ENCODE results near the gene FRAS1. TPM values are rescaled to one million over a fixed set of nuclear protein-coding genes. Genes with fewer than 3 reads are reported as not detected.

FRAS1 gene
- total and polyA plus RNA-seq, 5 donors from 2014 or later: not detected

DNA sequence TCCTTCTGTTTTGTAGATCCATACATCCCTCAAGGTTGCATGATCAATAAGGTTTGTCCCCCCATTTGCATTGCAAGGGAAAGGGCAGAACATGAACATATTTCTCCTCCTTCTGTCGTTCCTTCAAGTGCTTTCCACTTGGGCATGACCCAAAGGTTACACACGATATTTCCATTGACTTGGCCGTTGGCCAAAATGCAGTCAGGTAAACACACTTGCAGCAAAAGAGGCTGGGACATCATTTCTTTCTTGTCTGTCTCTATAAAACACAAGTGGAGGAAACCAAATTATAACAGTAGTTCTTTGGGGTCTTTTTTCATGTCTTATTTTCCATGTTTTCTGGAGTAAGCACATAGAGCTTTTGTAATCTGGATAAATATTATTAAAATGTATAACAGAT lies 156.1 kb downstream of the FRAS1 start:
- H3K4me3 Mint-ChIP-seq: no peak overlapping the region
- H3K27ac ChIP-seq (ENCODE audit: insufficient read depth, low read length, poor library complexity, severe bottlenecking): no peak overlapping the region
- no peaks in the 10 kb centered on the region for H3K27me3 Mint-ChIP-seq
- no peak overlapping the region for H3K27ac Mint-ChIP-seq
- H3K4me1 ChIP-seq (ENCODE audit: control insufficient read depth, insufficient read depth, low read length, poor library complexity, severe bottlenecking): no peaks in the 10 kb centered on the region
- no peak for DNase-seq
- no peaks in the 10 kb centered on the region for H3K36me3 ChIP-seq (ENCODE audit: control insufficient read depth, insufficient read depth, low read length)
- H3K27me3 ChIP-seq (ENCODE audit: control insufficient read depth, insufficient read depth, low read length): no peaks in the 10 kb centered on the region
- no peaks in the 10 kb centered on the region for H3K4me1 Mint-ChIP-seq
- H3K4me3 ChIP-seq (ENCODE audit: low read depth, low read length): no peak overlapping the region
- H3K9me3 ChIP-seq (ENCODE audit: control insufficient read depth in 2 of 2, low read length in 2 of 2): no peaks in the 10 kb centered on the region
- ATAC-seq (ENCODE audit: low read depth in 2 of 2): no peak
- H3K36me3 Mint-ChIP-seq: no peaks in the 10 kb centered on the region
- H3K9me3 Mint-ChIP-seq: peaks cover 0 to 9% (median 0%) of the 10 kb centered on the region in 7 donors

DNA sequence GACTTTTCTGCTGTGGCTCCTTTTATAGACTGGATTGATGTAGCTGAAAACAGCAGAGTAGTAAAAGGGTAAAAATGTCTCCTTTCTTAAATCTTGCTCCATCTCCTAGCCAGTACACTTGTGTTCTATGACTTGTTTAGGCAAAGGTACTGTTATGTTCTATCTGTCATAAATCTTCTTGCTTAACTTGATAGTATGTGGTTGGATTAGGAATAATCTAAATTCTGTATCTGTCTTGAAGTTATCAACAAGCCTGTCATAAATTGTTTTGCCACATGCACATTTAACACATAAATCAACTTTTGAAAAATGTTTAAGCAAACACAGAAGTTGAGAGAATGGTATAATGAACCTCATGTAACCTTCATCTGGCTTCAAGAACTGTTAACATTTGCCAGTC lies 157.0 kb downstream of the FRAS1 start:
- no peak for ATAC-seq (ENCODE audit: low read depth in 2 of 2)
- H3K4me3 ChIP-seq (ENCODE audit: low read depth, low read length): no peak overlapping the region
- H3K27me3 ChIP-seq (ENCODE audit: control insufficient read depth, insufficient read depth, low read length): no peaks in the 10 kb centered on the region
- Mint-ChIP-seq H3K9me3 (peaks cover 0 to 9% (median 0%) of the 10 kb centered on the region in 7 donors), H3K27me3 (no peaks in the 10 kb centered on the region), H3K27ac (no peak overlapping the region), H3K4me1 (no peaks in the 10 kb centered on the region), H3K36me3 (no peaks in the 10 kb centered on the region), H3K4me3 (no peak overlapping the region)
- no peaks in the 10 kb centered on the region for H3K4me1 ChIP-seq (ENCODE audit: control insufficient read depth, insufficient read depth, low read length, poor library complexity, severe bottlenecking)
- H3K36me3 ChIP-seq (ENCODE audit: control insufficient read depth, insufficient read depth, low read length): no peaks in the 10 kb centered on the region
- no peaks in the 10 kb centered on the region for H3K9me3 ChIP-seq (ENCODE audit: control insufficient read depth in 2 of 2, low read length in 2 of 2)
- no peak for DNase-seq
- H3K27ac ChIP-seq (ENCODE audit: insufficient read depth, low read length, poor library complexity, severe bottlenecking): no peak overlapping the region

DNA sequence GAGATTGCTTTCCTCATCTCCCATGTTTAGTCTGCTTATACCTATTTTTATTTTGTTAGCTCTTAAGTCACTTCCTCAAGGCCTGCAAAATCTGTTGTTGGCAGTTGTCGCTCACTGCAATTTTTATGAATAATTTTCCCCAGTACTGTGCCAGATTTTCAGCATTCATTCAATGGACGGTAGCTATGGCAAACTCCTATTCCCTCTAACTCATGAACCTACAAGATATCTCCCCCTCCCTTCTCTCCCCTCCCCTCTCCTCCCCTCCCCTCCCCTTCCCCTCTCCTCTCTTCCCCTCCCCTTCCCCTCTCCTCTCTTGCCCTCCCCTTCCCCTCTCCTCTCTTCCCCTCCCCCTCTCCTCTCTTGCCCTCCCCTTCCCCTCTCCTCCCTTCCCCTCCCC lies 160.4 kb downstream of the FRAS1 start:
- Histone ChIP-seq H3K27ac (ENCODE audit: insufficient read depth, low read length, poor library complexity, severe bottlenecking) (no peak overlapping the region), H3K36me3 (ENCODE audit: control insufficient read depth, insufficient read depth, low read length) (no peaks in the 10 kb centered on the region), H3K4me1 (ENCODE audit: control insufficient read depth, insufficient read depth, low read length, poor library complexity, severe bottlenecking) (no peaks in the 10 kb centered on the region), H3K9me3 (ENCODE audit: control insufficient read depth in 2 of 2, low read length in 2 of 2) (no peaks in the 10 kb centered on the region), H3K4me3 (ENCODE audit: low read depth, low read length) (no peak overlapping the region), H3K27me3 (ENCODE audit: control insufficient read depth, insufficient read depth, low read length) (no peaks in the 10 kb centered on the region)
- Mint-ChIP-seq H3K9me3 (peaks cover 0 to 9% (median 0%) of the 10 kb centered on the region in 7 donors), H3K27me3 (no peaks in the 10 kb centered on the region), H3K27ac (no peak overlapping the region), H3K4me1 (no peaks in the 10 kb centered on the region), H3K36me3 (no peaks in the 10 kb centered on the region), H3K4me3 (no peak overlapping the region)
- ATAC-seq (ENCODE audit: low read depth in 2 of 2): no peak
- DNase-seq: no peak

DNA sequence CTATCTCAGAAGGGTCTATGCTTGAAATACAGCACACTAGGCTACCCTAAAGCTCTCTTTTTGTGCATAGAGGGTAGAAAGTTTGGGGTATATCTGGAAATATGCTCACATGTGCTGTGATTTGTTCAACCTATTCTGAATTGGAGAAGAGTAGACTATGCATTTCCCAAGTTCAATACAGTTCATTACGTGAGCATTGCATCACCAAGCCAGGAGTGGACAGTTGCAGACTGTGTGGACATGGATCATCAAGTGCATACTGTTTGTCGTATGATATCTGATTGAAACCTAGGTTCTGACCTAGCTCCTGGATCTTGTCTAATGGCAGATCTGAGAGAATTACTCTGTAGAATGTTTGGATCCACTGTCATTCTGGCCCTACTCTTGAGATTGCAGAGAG lies 161.1 kb downstream of the FRAS1 start:
- DNase-seq (no peak), ATAC-seq (ENCODE audit: low read depth in 2 of 2) (no peak)
- no peaks in the 10 kb centered on the region for H3K4me1 Mint-ChIP-seq
- H3K27me3 Mint-ChIP-seq: no peaks in the 10 kb centered on the region
- H3K4me3 Mint-ChIP-seq: no peak overlapping the region
- no peaks in the 10 kb centered on the region for H3K27me3 ChIP-seq (ENCODE audit: control insufficient read depth, insufficient read depth, low read length)
- H3K9me3 Mint-ChIP-seq: peaks cover 0 to 9% (median 0%) of the 10 kb centered on the region in 7 donors
- H3K27ac Mint-ChIP-seq: no peak overlapping the region
- no peak overlapping the region for H3K4me3 ChIP-seq (ENCODE audit: low read depth, low read length)
- no peak overlapping the region for H3K27ac ChIP-seq (ENCODE audit: insufficient read depth, low read length, poor library complexity, severe bottlenecking)
- no peaks in the 10 kb centered on the region for H3K36me3 ChIP-seq (ENCODE audit: control insufficient read depth, insufficient read depth, low read length)
- H3K36me3 Mint-ChIP-seq: no peaks in the 10 kb centered on the region
- no peaks in the 10 kb centered on the region for H3K9me3 ChIP-seq (ENCODE audit: control insufficient read depth in 2 of 2, low read length in 2 of 2)
- H3K4me1 ChIP-seq (ENCODE audit: control insufficient read depth, insufficient read depth, low read length, poor library complexity, severe bottlenecking): no peaks in the 10 kb centered on the region

DNA sequence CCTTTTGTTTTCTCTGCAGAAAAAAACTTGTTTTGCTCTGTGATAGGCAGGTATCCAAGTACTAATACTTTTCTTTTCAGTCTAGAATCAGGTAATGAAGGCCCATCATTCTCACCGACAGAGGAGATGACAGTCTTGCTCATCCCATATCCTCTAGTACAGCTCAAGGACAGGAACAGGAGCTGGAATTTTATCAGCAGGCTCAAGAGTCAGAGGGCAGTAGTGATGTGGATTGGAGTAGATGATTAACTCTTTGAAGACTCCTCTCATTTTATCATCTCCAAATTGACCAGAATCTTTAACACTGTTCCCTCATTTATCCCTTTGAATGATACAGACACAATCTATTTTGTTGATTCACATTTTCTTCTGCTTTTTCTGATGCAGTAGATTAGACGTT lies 162.7 kb downstream of the FRAS1 start:
- no peaks in the 10 kb centered on the region for H3K4me1 ChIP-seq (ENCODE audit: control insufficient read depth, insufficient read depth, low read length, poor library complexity, severe bottlenecking)
- ATAC-seq (ENCODE audit: low read depth in 2 of 2): no peak
- H3K36me3 Mint-ChIP-seq: no peaks in the 10 kb centered on the region
- DNase-seq: no peak
- no peaks in the 10 kb centered on the region for H3K27me3 ChIP-seq (ENCODE audit: control insufficient read depth, insufficient read depth, low read length)
- H3K4me1 Mint-ChIP-seq: no peaks in the 10 kb centered on the region
- H3K9me3 Mint-ChIP-seq: peaks cover 0 to 7% (median 0%) of the 10 kb centered on the region in 7 donors
- H3K4me3 ChIP-seq (ENCODE audit: low read depth, low read length): no peak overlapping the region
- no peaks in the 10 kb centered on the region for H3K9me3 ChIP-seq (ENCODE audit: control insufficient read depth in 2 of 2, low read length in 2 of 2)
- H3K4me3 Mint-ChIP-seq: no peak overlapping the region
- H3K27ac ChIP-seq (ENCODE audit: insufficient read depth, low read length, poor library complexity, severe bottlenecking): no peak overlapping the region
- no peak overlapping the region for H3K27ac Mint-ChIP-seq
- H3K27me3 Mint-ChIP-seq: no peaks in the 10 kb centered on the region
- H3K36me3 ChIP-seq (ENCODE audit: control insufficient read depth, insufficient read depth, low read length): no peaks in the 10 kb centered on the region

DNA sequence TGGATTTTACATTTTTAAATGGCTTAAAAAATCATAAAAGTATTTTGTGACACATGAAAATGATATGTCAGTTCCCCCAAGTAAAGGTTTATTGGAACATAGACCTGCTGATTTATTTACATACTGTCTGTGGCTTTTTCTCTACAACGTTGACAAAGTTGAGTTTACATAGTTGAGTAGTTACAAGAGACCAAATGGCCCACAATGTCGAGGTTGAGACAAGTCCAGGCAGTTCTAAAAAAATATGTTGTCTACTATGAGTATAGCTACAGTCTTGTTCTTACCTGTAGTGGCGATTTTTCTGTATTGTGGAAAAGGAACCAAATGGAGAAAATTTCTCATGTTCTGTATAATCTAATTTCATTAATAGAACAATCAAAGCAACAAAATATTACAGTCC lies 163.2 kb downstream of the FRAS1 start:
- no peak overlapping the region for H3K4me3 ChIP-seq (ENCODE audit: low read depth, low read length)
- Mint-ChIP-seq H3K9me3 (peaks cover 0 to 7% (median 0%) of the 10 kb centered on the region in 7 donors), H3K4me1 (no peaks in the 10 kb centered on the region), H3K27ac (no peak overlapping the region), H3K4me3 (no peak overlapping the region), H3K36me3 (no peaks in the 10 kb centered on the region), H3K27me3 (no peaks in the 10 kb centered on the region)
- ATAC-seq (ENCODE audit: low read depth in 2 of 2) (no peak), DNase-seq (no peak)
- H3K9me3 ChIP-seq (ENCODE audit: control insufficient read depth in 2 of 2, low read length in 2 of 2): no peaks in the 10 kb centered on the region
- no peaks in the 10 kb centered on the region for H3K36me3 ChIP-seq (ENCODE audit: control insufficient read depth, insufficient read depth, low read length)
- H3K27me3 ChIP-seq (ENCODE audit: control insufficient read depth, insufficient read depth, low read length): no peaks in the 10 kb centered on the region
- no peaks in the 10 kb centered on the region for H3K4me1 ChIP-seq (ENCODE audit: control insufficient read depth, insufficient read depth, low read length, poor library complexity, severe bottlenecking)
- no peak overlapping the region for H3K27ac ChIP-seq (ENCODE audit: insufficient read depth, low read length, poor library complexity, severe bottlenecking)

DNA sequence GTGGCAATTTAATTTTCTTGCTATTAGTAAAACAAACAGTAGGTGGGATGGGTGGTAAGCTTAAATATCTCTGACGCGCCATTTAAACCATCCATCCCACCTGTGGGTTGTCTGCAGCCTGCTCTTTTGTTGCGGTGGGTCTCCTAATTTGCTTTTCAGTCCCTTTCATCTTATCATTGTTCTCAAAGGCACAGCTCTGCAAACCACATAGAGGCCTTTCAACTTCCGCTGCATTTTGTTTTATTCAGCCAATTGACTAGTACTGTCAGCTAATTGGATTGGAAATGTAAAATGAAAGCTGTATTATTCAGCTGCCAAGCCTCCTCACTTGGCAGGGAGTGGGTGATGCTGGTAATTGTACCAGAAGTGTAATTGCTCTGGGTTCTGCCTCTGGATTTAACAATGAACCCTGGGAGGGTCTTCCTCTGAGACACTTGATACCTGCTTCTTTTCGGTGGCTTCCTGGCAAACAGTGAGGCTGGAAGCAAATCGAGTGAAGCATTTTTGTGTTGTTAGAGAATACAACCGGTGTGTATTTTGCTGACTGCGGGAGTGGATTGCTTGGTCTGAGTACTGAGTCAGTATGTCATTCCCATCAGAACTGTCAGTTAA lies 165.6 kb downstream of the FRAS1 start:
- no peaks in the 10 kb centered on the region for H3K4me1 Mint-ChIP-seq
- Histone ChIP-seq H3K4me3 (ENCODE audit: low read depth, low read length) (no peak overlapping the region), H3K36me3 (ENCODE audit: control insufficient read depth, insufficient read depth, low read length) (no peaks in the 10 kb centered on the region), H3K9me3 (ENCODE audit: control insufficient read depth in 2 of 2, low read length in 2 of 2) (no peaks in the 10 kb centered on the region), H3K4me1 (ENCODE audit: control insufficient read depth, insufficient read depth, low read length, poor library complexity, severe bottlenecking) (no peaks in the 10 kb centered on the region), H3K27ac (ENCODE audit: insufficient read depth, low read length, poor library complexity, severe bottlenecking) (no peak overlapping the region), H3K27me3 (ENCODE audit: control insufficient read depth, insufficient read depth, low read length) (no peaks in the 10 kb centered on the region)
- H3K36me3 Mint-ChIP-seq: no peaks in the 10 kb centered on the region
- no peaks in the 10 kb centered on the region for H3K27me3 Mint-ChIP-seq
- peaks cover 0 to 5% (median 2%) of the 10 kb centered on the region in 7 donors for H3K9me3 Mint-ChIP-seq
- no peak overlapping the region for H3K4me3 Mint-ChIP-seq
- ATAC-seq (ENCODE audit: low read depth in 2 of 2) (no peak), DNase-seq (no peak)
- H3K27ac Mint-ChIP-seq: no peak overlapping the region

DNA sequence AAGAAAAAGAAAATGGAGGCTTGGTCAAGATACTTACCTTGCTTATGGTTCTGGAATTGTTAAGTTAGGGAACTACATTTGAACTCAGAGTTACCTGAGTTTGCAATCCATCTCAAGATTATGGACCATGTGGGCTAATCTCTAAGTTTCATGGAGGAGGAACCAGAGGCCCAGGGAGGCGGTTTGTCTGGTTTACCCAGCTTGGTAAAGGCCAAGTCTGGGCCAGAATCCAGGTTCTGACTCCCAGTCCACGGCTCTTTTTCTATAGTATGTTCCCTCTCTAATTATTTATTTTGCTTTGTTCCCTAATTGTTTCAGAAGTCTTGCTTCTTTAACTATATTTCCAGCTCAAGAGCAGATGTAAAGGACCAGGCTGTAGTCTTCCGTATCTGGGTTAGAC lies 168.1 kb downstream of the FRAS1 start:
- DNase-seq (no peak), ATAC-seq (ENCODE audit: low read depth in 2 of 2) (no peak)
- no peak overlapping the region for H3K27ac Mint-ChIP-seq
- H3K27ac ChIP-seq (ENCODE audit: insufficient read depth, low read length, poor library complexity, severe bottlenecking): no peak overlapping the region
- H3K4me1 ChIP-seq (ENCODE audit: control insufficient read depth, insufficient read depth, low read length, poor library complexity, severe bottlenecking): no peaks in the 10 kb centered on the region
- no peaks in the 10 kb centered on the region for H3K4me1 Mint-ChIP-seq
- no peaks in the 10 kb centered on the region for H3K36me3 Mint-ChIP-seq
- H3K4me3 Mint-ChIP-seq: no peak overlapping the region
- peaks cover 0 to 5% (median 2%) of the 10 kb centered on the region in 7 donors for H3K9me3 Mint-ChIP-seq
- H3K9me3 ChIP-seq (ENCODE audit: control insufficient read depth in 2 of 2, low read length in 2 of 2): no peaks in the 10 kb centered on the region
- no peaks in the 10 kb centered on the region for H3K27me3 ChIP-seq (ENCODE audit: control insufficient read depth, insufficient read depth, low read length)
- no peaks in the 10 kb centered on the region for H3K27me3 Mint-ChIP-seq
- no peak overlapping the region for H3K4me3 ChIP-seq (ENCODE audit: low read depth, low read length)
- H3K36me3 ChIP-seq (ENCODE audit: control insufficient read depth, insufficient read depth, low read length): no peaks in the 10 kb centered on the region

All from CD4-positive, CD25-positive, alpha-beta regulatory T cell (primary cell).